ENCODE measurements around the gene IL6ST. TPM values are rescaled to one million over a fixed set of nuclear protein-coding genes. Genes with fewer than 3 reads are reported as not detected.

Gene IL6ST
- total RNA-seq, 1 donor from 2014 or later = 37.7 TPM

- Mint-ChIP-seq H3K4me3 (ENCODE audit: unreplicated experiment) (no peak overlapping the region), H3K4me1 (ENCODE audit: low read depth, unreplicated experiment) (no peaks in the 10 kb centered on the region), H3K27ac (ENCODE audit: unreplicated experiment) (no peak overlapping the region), H3K27me3 (ENCODE audit: unreplicated experiment) (peaks cover 2% of the 10 kb centered on the region), H3K9me3 (ENCODE audit: unreplicated experiment) (no peaks in the 10 kb centered on the region), H3K36me3 (ENCODE audit: unreplicated experiment) (no peaks in the 10 kb centered on the region)
- no peak for DNase-seq
- TF ChIP-seq CTCF (IDR thresholded peaks at IDR 0.05; ENCODE audit: partially characterized antibody, unreplicated experiment) = no peak
These were observed 69.6 kb downstream of the IL6ST start for GRCh38 chr5:55925181-55925580.

GRCh38 chr5:55924744-55925143 lies 70.0 kb downstream of the IL6ST start:
- Mint-ChIP-seq H3K36me3 (ENCODE audit: unreplicated experiment) (no peaks in the 10 kb centered on the region), H3K4me3 (ENCODE audit: unreplicated experiment) (no peak overlapping the region), H3K27me3 (ENCODE audit: unreplicated experiment) (peaks cover 2% of the 10 kb centered on the region), H3K27ac (ENCODE audit: unreplicated experiment) (no peak overlapping the region), H3K4me1 (ENCODE audit: low read depth, unreplicated experiment) (no peaks in the 10 kb centered on the region), H3K9me3 (ENCODE audit: unreplicated experiment) (no peaks in the 10 kb centered on the region)
- no peak for TF ChIP-seq CTCF (IDR thresholded peaks at IDR 0.05; ENCODE audit: partially characterized antibody, unreplicated experiment)
- DNase-seq = no peak

- H3K27me3 Mint-ChIP-seq (ENCODE audit: unreplicated experiment) = peaks cover 2% of the 10 kb centered on the region
- no peak for TF ChIP-seq CTCF (IDR thresholded peaks at IDR 0.05; ENCODE audit: partially characterized antibody, unreplicated experiment)
- no peaks in the 10 kb centered on the region for H3K9me3 Mint-ChIP-seq (ENCODE audit: unreplicated experiment)
- no peaks in the 10 kb centered on the region for H3K36me3 Mint-ChIP-seq (ENCODE audit: unreplicated experiment)
- DNase-seq = no peak
- no peak overlapping the region for H3K27ac Mint-ChIP-seq (ENCODE audit: unreplicated experiment)
- no peaks in the 10 kb centered on the region for H3K4me1 Mint-ChIP-seq (ENCODE audit: low read depth, unreplicated experiment)
- no peak overlapping the region for H3K4me3 Mint-ChIP-seq (ENCODE audit: unreplicated experiment)
These were observed 70.8 kb downstream of the IL6ST start for GRCh38 chr5:55923865-55924500.

- Mint-ChIP-seq H3K27ac (ENCODE audit: unreplicated experiment) (no peak overlapping the region), H3K27me3 (ENCODE audit: unreplicated experiment) (peaks cover 2% of the 10 kb centered on the region), H3K9me3 (ENCODE audit: unreplicated experiment) (no peaks in the 10 kb centered on the region), H3K4me1 (ENCODE audit: low read depth, unreplicated experiment) (no peaks in the 10 kb centered on the region), H3K36me3 (ENCODE audit: unreplicated experiment) (no peaks in the 10 kb centered on the region), H3K4me3 (ENCODE audit: unreplicated experiment) (no peak overlapping the region)
- no peak for TF ChIP-seq CTCF (IDR thresholded peaks at IDR 0.05; ENCODE audit: partially characterized antibody, unreplicated experiment)
- DNase-seq = no peak
These were observed 71.5 kb downstream of the IL6ST start for GRCh38 chr5:55923177-55923771.

- Mint-ChIP-seq H3K4me1 (ENCODE audit: low read depth, unreplicated experiment) (no peaks in the 10 kb centered on the region), H3K9me3 (ENCODE audit: unreplicated experiment) (no peaks in the 10 kb centered on the region), H3K4me3 (ENCODE audit: unreplicated experiment) (no peak overlapping the region), H3K36me3 (ENCODE audit: unreplicated experiment) (no peaks in the 10 kb centered on the region), H3K27me3 (ENCODE audit: unreplicated experiment) (peaks cover 3% of the 10 kb centered on the region), H3K27ac (ENCODE audit: unreplicated experiment) (no peak overlapping the region)
- DNase-seq = no peak
- no peak for TF ChIP-seq CTCF (IDR thresholded peaks at IDR 0.05; ENCODE audit: partially characterized antibody, unreplicated experiment)
These were observed 73.1 kb downstream of the IL6ST start for GRCh38 chr5:55921617-55922016.
